ENCODE measurements around the gene NGRN. TPM values are rescaled to one million over a fixed set of nuclear protein-coding genes. Genes with fewer than 3 reads are reported as not detected.
"Not testable (repeated sequence)": the region's sequence is repeated elsewhere in the genome, so short reads cannot be mapped to it uniquely, and the experiment has no call there.

NGRN gene
- polyA plus RNA-seq, 1 donor = 76.1 TPM

GRCh38 chr15:90259524-90259923 lies 5.9 kb upstream of the NGRN start:
- no peak for DNase-seq
- WGBS (ENCODE audit: insufficient coverage, low lambda C conversion rate) = 63% methylated on average over 2 of the region's 5 CpGs
- H3K36me3 ChIP-seq (ENCODE audit: control insufficient read depth, insufficient read depth, low read length) = no peaks in the 10 kb centered on the region

DNA sequence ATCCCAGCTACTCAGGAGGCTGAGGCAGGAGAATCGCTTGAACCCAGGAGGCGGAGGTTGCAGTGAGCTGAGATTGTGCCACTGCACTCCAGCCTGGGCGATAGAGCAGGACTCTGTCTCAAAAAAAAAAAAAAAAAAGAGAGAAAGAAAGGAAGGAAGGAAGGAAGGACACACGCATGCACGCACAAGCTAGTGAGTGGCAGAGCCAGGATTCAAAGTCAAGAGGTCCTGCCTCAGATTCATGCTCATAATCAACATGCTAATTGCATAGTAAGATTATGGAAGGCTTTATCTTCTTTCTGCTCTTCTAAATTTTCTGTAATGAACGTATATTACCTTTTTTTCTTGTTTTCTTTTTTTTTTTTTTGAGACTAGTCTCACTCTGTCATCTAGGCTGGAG lies 4.7 kb upstream of the NGRN start:
- not testable (repeated sequence) for H3K4me3 ChIP-seq (ENCODE audit: low read length)

More at GRCh38 chr15:90259524-90259923, 5.9 kb upstream of the NGRN start:
- Histone ChIP-seq H3K27me3 (ENCODE audit: control insufficient read depth, insufficient read depth, low read length) (no peaks in the 10 kb centered on the region), H3K4me3 (ENCODE audit: low read length) (no peak overlapping the region), H3K4me1 (ENCODE audit: control insufficient read depth, insufficient read depth, low read length) (peaks cover 8% of the 10 kb centered on the region), H3K9me3 (ENCODE audit: control insufficient read depth, low read depth, low read length) (no peaks in the 10 kb centered on the region), H3K27ac (ENCODE audit: low read length) (no peak overlapping the region)

DNA sequence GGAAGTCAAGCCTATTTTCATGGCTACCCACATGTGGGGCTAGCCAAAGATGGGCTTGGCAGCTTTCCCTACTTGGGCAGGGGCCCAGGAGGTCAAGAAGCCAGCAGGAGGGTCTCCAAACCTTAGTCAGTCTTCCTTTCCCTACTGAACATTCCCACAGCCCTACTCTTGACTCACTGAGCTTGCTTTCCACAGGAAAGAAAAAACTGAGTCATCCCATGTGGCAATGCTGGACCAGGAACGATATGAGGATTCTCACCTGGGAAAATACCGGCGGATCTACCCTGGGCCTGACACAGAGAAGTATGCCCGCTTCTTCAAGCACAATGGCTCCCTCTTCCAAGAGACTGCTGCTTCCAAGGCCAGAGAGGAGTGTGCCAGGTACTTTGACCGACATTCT lies 3.7 kb upstream of the NGRN start:
- H3K4me1 ChIP-seq (ENCODE audit: control insufficient read depth, insufficient read depth, low read length) = peaks cover 15% of the 10 kb centered on the region
- H3K27me3 ChIP-seq (ENCODE audit: control insufficient read depth, insufficient read depth, low read length) = no peaks in the 10 kb centered on the region
- DNase-seq = peak in 1 of 2 donors; percentile 28
- WGBS (ENCODE audit: insufficient coverage, low lambda C conversion rate) = no CpG with 5 or more reads among the region's 5 CpGs
- H3K9me3 ChIP-seq (ENCODE audit: control insufficient read depth, low read depth, low read length) = no peaks in the 10 kb centered on the region
- H3K27ac ChIP-seq (ENCODE audit: low read length) = no peak overlapping the region
- no peak overlapping the region for H3K4me3 ChIP-seq (ENCODE audit: low read length)
- H3K36me3 ChIP-seq (ENCODE audit: control insufficient read depth, insufficient read depth, low read length) = no peaks in the 10 kb centered on the region

More for the DNA sequence above, 4.7 kb upstream of the NGRN start:
- H3K9me3 ChIP-seq (ENCODE audit: control insufficient read depth, low read depth, low read length); DNase-seq; H3K27ac ChIP-seq (ENCODE audit: low read length); H3K36me3 ChIP-seq (ENCODE audit: control insufficient read depth, insufficient read depth, low read length); H3K27me3 ChIP-seq (ENCODE audit: control insufficient read depth, insufficient read depth, low read length): not testable (repeated sequence)
- WGBS (ENCODE audit: insufficient coverage, low lambda C conversion rate) = 100% methylated on average over 1 of the region's 6 CpGs
- H3K4me1 ChIP-seq (ENCODE audit: control insufficient read depth, insufficient read depth, low read length) = peaks cover 13% of the 10 kb centered on the region

DNA sequence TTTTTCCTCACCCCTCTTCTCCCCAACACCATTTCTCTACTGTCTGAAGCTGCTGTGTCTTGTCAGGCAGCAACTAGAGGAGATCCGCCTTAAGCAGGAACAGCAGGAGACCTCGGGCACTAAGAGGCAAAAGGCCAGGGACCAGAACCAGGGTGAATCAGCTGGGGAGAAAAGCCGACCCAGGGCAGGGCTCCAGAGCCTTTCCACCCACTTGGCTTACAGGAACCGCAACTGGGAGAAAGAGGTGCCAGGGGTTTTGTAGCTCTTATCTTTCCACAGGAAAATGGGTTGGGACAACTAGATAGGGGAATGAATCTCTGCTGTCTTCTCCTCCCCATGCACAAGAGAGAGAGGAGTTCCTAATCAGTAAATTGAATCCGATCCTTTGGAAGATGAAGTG lies 3.0 kb upstream of the NGRN start:
- no peaks in the 10 kb centered on the region for H3K36me3 ChIP-seq (ENCODE audit: control insufficient read depth, insufficient read depth, low read length)
- no peaks in the 10 kb centered on the region for H3K9me3 ChIP-seq (ENCODE audit: control insufficient read depth, low read depth, low read length)
- no CpG with 5 or more reads among the region's 5 CpGs for WGBS (ENCODE audit: insufficient coverage, low lambda C conversion rate)
- H3K4me1 ChIP-seq (ENCODE audit: control insufficient read depth, insufficient read depth, low read length) = peaks cover 21% of the 10 kb centered on the region
- H3K27me3 ChIP-seq (ENCODE audit: control insufficient read depth, insufficient read depth, low read length) = no peaks in the 10 kb centered on the region
- no peak for DNase-seq
- no peak overlapping the region for H3K27ac ChIP-seq (ENCODE audit: low read length)
- no peak overlapping the region for H3K4me3 ChIP-seq (ENCODE audit: low read length)

GRCh38 chr15:90264671-90265070 lies 801 bp upstream of the NGRN start:
- Histone ChIP-seq H3K27me3 (ENCODE audit: control insufficient read depth, insufficient read depth, low read length) (no peaks in the 10 kb centered on the region), H3K9me3 (ENCODE audit: control insufficient read depth, low read depth, low read length) (no peaks in the 10 kb centered on the region), H3K27ac (ENCODE audit: low read length) (peak overlapping the region; percentile 86), H3K4me1 (ENCODE audit: control insufficient read depth, insufficient read depth, low read length) (peaks cover 27% of the 10 kb centered on the region), H3K4me3 (ENCODE audit: low read length) (peak overlapping the region; percentile 72), H3K36me3 (ENCODE audit: control insufficient read depth, insufficient read depth, low read length) (peaks cover 6% of the 10 kb centered on the region)
- WGBS (ENCODE audit: insufficient coverage, low lambda C conversion rate) = no CpG with 5 or more reads among the region's 4 CpGs
- peak; percentile 66 to 85 for DNase-seq

DNA sequence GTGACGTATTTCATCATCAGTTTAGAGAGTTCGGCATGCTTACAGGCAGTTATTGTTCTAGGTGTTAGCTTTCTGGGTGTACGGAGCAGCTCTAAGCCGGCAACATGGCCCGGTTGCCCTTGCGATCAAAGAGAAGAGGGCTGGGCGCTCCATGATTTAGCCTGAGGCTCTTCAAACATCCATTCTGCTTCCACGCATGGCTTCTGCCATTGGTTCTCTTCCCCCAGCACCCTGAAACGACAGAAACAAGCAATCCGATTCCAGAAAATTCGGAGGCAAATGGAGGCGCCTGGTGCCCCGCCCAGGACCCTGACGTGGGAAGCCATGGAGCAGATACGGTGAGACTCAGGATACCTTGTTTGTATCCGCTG lies 574 bp downstream of the NGRN start:
- Histone ChIP-seq H3K27me3 (ENCODE audit: control insufficient read depth, insufficient read depth, low read length) (no peaks in the 10 kb centered on the region), H3K9me3 (ENCODE audit: control insufficient read depth, low read depth, low read length) (no peaks in the 10 kb centered on the region), H3K4me3 (ENCODE audit: low read length) (peak overlapping the region; percentile 72), H3K27ac (ENCODE audit: low read length) (peak overlapping the region; percentile 86), H3K36me3 (ENCODE audit: control insufficient read depth, insufficient read depth, low read length) (peaks cover 19% of the 10 kb centered on the region), H3K4me1 (ENCODE audit: control insufficient read depth, insufficient read depth, low read length) (peaks cover 27% of the 10 kb centered on the region)
- DNase-seq = no peak
- no CpG with 5 or more reads among the region's 16 CpGs for WGBS (ENCODE audit: insufficient coverage, low lambda C conversion rate)

DNA sequence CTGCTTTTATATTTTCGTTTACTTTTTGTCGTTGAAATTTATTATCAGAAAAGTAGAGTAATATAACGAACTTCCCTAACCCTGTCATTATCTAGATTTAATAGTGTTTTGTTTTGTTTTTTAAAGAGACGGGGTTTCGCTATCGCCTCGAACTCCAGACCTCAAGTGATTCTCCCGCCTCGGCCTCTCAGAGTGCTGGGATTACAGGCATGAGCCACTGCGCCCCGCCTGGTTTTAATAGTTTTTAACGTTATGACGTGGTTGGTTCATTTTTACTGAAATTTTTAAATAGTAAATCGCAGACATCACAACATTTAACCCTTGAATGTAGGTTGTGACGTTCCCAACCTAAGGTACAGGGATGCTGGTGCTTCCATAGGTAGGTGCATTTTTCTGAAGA lies 1.0 kb downstream of the NGRN start:
- peak in 1 of 2 donors; percentile 30 for DNase-seq
- Histone ChIP-seq H3K4me1 (ENCODE audit: control insufficient read depth, insufficient read depth, low read length) (peaks cover 27% of the 10 kb centered on the region), H3K27me3 (ENCODE audit: control insufficient read depth, insufficient read depth, low read length) (no peaks in the 10 kb centered on the region), H3K9me3 (ENCODE audit: control insufficient read depth, low read depth, low read length) (no peaks in the 10 kb centered on the region), H3K36me3 (ENCODE audit: control insufficient read depth, insufficient read depth, low read length) (peaks cover 23% of the 10 kb centered on the region), H3K4me3 (ENCODE audit: low read length) (peak overlapping the region; percentile 72), H3K27ac (ENCODE audit: low read length) (peak overlapping the region; percentile 86)
- 10% methylated on average over 3 of the region's 15 CpGs for WGBS (ENCODE audit: insufficient coverage, low lambda C conversion rate)

GRCh38 chr15:90268415-90268814 lies 2.9 kb downstream of the NGRN start:
- DNase-seq = peak in 1 of 2 donors; percentile 52
- no peaks in the 10 kb centered on the region for H3K9me3 ChIP-seq (ENCODE audit: control insufficient read depth, low read depth, low read length)
- H3K36me3 ChIP-seq (ENCODE audit: control insufficient read depth, insufficient read depth, low read length) = peaks cover 38% of the 10 kb centered on the region
- H3K27me3 ChIP-seq (ENCODE audit: control insufficient read depth, insufficient read depth, low read length) = no peaks in the 10 kb centered on the region
- WGBS (ENCODE audit: insufficient coverage, low lambda C conversion rate) = no CpG with 5 or more reads among the region's 1 CpG
- H3K4me1 ChIP-seq (ENCODE audit: control insufficient read depth, insufficient read depth, low read length) = peaks cover 27% of the 10 kb centered on the region
- H3K27ac ChIP-seq (ENCODE audit: low read length) = no peak overlapping the region
- H3K4me3 ChIP-seq (ENCODE audit: low read length) = no peak overlapping the region

- H3K4me3 ChIP-seq (ENCODE audit: low read length) = no peak overlapping the region
- H3K36me3 ChIP-seq (ENCODE audit: control insufficient read depth, insufficient read depth, low read length) = peaks cover 43% of the 10 kb centered on the region
- no peak for DNase-seq
- H3K9me3 ChIP-seq (ENCODE audit: control insufficient read depth, low read depth, low read length) = peaks cover 3% of the 10 kb centered on the region
- WGBS (ENCODE audit: insufficient coverage, low lambda C conversion rate) = no CpG with 5 or more reads among the region's 10 CpGs
- H3K27me3 ChIP-seq (ENCODE audit: control insufficient read depth, insufficient read depth, low read length) = no peaks in the 10 kb centered on the region
- H3K27ac ChIP-seq (ENCODE audit: low read length) = no peak overlapping the region
- peaks cover 15% of the 10 kb centered on the region for H3K4me1 ChIP-seq (ENCODE audit: control insufficient read depth, insufficient read depth, low read length)
These were observed 5.2 kb downstream of the NGRN start for GRCh38 chr15:90270502-90271150.

DNA sequence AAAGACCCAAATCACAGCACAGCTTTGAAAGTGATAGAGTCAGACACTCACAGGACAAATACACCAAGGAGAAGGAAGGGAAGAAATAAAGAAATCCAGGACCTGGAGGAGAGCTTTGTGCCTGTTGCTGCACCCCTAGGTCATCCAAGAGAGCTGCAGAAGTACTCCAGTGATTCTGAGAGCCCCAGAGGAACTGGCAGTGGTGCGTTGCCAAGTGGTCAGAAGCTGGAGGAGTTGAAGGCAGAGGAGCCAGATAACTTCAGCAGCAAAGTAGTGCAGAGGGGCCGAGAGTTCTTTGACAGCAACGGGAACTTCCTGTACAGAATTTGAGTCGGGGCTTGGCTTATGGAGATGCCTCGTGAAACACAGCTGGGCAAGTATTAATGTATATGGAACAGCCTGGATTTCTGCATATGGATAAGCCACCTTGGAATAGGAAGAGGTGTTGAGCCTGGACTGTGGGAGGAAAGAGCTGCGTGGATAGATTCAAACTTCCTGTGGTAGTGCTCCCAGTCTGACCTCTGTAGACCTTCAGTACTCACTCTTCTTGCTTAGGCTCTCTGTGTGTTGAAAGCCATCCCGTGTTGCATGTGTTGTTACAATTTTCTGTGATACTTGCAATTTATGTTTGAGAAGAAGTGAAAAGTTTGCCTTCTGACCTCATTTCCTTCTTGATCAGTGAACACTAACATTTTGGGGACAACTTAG lies 6.1 kb downstream of the NGRN start:
- Histone ChIP-seq H3K36me3 (ENCODE audit: control insufficient read depth, insufficient read depth, low read length) (peaks cover 43% of the 10 kb centered on the region), H3K27ac (ENCODE audit: low read length) (no peak overlapping the region), H3K27me3 (ENCODE audit: control insufficient read depth, insufficient read depth, low read length) (no peaks in the 10 kb centered on the region), H3K9me3 (ENCODE audit: control insufficient read depth, low read depth, low read length) (peaks cover 3% of the 10 kb centered on the region), H3K4me3 (ENCODE audit: low read length) (no peak overlapping the region), H3K4me1 (ENCODE audit: control insufficient read depth, insufficient read depth, low read length) (peaks cover 14% of the 10 kb centered on the region)
- no peak for DNase-seq
- WGBS (ENCODE audit: insufficient coverage, low lambda C conversion rate) = no CpG with 5 or more reads among the region's 7 CpGs
